ENCODE data around the gene PHF10. TPM values are rescaled to one million over a fixed set of nuclear protein-coding genes. Genes with fewer than 3 reads are reported as not detected.
"Not testable (repeated sequence)": the region's sequence is repeated elsewhere in the genome, so short reads cannot be mapped to it uniquely, and the experiment has no call there.

The PHF10 gene
- 45.0 TPM for total RNA-seq

DNA sequence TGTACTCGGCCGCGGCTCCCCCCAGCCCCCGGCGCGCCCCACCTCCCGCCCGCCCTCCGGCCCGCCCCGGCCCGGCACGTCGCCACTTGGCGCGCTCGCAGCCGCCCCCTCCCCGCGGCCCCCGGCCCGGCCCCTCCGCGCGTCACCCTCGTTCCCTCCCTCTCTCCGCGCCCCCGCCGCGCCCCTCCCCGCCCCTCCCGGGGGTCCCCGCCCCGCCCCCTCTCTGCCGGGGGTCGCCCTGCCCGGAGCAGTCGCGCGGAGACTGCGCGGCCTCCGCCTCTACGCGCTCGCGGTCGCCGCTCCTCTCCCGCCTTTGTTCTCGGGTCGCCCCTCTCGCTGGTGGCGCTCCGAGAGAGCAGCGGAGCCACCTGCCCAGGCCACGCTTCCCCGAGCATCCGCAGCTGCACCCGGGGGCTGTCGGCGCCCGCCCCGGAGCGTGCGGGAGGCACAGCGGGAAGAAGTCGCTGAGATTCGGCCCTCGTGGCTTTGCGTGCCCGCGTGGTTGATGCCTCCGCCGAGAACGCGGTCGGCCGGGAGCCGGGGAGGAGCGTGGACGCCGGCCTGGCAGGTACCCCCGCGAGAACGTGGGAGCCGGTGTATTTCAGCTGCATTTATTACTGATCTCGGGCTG lies at the start of gene PHF10:
Gene PHF10, minus strand, starts transcription at position 7 of the 631 bp plus-strand sequence. CDS start 569 bp downstream, outside the sequence.
- peak; percentile 54 for DNase-seq (ENCODE audit: low spot score)

DNA sequence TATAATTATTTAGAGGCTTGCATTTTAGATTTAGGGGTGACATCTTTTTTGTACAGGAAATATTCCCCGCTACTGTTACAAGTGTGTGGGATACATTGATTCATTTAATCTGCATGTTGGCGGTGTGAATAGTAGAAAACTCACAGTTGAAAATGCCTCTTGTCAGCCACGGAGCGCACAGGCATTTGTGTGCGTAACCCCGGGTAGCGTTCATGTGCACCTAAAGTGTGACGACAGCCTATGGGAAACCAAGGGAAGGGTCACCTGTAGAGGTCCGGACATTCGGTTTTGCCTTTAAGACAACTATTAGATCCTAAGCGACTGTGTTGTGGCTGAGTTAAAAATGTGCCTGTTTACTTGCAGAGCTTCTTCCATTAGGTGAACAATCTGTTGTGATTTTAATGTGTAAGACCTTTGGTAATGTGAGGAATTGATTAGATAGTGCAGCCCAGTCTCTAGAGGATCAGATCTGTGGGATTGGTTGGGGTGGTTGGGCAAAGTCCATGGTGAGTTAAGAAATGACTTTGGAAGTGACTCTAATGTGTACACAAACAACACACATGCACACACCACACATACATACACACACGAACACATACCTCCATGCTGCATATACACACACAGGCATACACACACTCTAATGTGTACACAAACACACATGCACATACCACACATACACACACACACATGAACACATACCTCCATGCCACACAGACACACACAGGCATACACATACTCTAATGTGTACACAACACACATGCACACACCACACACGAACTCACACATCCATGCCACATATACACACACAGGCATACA lies 42.8 kb upstream of the PHF10 start:
- DNase-seq (ENCODE audit: low spot score) = no peak

DNA sequence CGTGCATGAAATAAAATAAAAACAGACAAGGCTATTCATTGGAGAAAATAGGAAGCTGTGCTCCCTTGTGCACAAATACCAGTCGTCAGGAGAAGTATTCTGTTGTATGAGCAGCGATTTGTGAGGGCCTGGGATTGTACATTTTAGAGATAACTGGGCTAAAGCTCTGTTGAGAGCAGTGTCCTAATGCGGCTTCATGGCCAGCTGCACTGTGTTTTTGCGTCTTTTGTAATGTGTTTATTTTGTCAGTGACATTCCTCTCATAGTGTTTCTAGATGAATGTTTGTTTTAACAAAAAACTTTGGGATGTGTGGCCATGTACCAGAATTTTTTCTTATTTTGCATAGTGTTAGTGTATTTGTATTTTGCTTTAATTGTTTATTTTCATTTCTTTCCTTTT lies 41.9 kb upstream of the PHF10 start:
- no peak for DNase-seq (ENCODE audit: low spot score)

DNA sequence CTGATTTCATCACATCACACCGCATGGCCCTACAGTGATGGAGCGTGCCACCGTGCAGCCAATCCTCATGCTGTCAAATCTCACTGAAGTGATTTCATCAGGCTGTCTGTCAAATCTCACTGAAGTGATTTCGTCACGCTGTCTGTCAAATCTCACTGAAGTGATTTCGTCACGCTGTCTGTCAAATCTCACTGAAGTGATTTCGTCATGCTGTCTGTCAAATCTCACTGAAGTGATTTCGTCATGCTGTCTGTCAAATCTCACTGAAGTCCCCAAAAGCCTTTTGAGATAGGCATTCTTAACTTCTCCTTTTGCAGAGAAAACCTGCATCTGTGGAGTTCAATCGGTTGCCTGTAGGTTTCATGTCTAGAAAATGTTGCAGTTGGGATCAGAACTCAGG lies 41.5 kb upstream of the PHF10 start:
- DNase-seq (ENCODE audit: low spot score) = not testable (repeated sequence)

DNA sequence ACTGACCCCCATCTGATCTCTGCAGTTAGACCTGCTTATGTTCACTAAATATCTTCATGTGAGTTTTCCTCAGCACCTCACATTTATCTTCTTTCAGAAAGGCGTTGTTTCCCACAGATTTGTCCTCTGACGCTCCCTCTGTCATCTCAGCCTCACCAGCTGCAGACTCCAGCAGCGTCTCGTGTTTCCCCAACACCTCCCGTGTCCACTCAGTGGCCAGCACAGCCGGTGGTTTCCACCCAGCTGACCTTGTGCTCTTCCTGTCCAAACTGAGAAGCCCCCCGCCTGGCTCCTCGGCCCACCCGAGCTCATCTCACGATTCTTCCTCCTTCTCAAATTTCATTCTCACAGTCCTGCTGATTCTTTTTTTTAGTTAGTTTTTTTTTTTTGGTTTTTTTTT lies 39.6 kb upstream of the PHF10 start:
- DNase-seq (ENCODE audit: low spot score) = no peak

DNA sequence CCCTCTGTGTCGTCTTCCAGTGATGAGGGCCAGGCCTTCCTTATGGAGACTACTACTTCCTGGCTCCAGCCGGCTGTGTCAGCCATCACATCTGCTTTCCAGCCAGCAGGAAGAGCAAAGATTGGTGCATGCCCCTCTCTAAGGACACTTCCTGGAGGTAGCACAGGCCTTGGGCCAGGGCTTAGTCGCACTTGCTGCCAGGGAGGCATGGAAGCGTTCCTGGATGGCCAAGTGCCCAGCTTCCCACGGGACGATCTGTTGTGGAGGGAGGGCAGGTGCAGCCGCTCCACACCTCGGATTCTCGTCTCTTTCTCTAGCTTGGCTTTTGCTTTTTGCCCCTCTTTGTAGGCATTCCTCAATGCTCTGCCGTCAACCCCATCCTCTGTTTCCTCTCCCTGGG lies 39.0 kb upstream of the PHF10 start:
- DNase-seq (ENCODE audit: low spot score) = no peak

DNA sequence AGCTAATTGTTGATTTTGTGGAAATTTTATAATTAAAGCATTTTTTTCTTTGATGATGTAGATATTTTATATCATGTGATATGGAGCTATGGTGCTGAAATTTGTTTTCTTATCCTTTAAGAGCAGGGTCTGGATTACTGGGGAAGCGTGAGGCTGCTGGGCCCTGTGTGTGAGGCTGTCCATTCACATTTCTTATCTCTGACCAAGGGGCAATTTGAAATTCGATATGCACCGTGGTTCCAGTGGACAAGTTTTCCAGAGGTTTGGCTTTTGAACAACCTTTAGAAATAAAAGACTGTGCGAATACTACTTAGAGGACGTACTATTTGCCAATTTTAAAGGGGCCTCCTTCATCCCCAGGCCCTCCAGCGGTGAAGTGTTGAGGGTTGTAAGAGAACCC lies 30.9 kb upstream of the PHF10 start:
- no peak for DNase-seq (ENCODE audit: low spot score)

DNA sequence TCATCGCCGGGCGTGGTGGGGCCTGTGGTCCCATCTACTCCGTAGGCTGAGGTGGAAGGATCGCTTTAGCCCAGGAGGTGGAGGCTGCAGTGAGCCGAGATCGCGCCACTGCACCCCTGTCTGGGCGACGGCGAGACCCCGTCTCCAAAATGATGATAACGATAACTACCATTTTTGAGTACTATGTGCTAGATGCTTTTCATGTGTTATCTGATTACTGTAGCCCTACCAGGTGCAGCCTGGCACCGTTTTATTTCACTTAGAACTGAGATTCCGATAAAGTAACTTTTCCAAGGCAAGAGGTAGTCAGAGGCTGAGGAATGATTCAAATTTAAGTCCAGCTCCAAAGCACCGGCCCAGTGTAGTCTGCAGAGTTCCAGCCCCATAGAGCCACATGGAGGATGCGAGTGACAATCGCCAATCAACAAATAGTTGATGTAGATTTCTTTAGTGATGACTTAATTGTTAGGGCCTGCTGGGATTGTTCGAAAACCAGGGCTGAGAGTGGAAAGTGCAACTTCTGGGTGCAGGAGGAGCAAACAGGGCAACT lies 27.8 kb upstream of the PHF10 start:
- DNase-seq (ENCODE audit: low spot score) = no peak

DNA sequence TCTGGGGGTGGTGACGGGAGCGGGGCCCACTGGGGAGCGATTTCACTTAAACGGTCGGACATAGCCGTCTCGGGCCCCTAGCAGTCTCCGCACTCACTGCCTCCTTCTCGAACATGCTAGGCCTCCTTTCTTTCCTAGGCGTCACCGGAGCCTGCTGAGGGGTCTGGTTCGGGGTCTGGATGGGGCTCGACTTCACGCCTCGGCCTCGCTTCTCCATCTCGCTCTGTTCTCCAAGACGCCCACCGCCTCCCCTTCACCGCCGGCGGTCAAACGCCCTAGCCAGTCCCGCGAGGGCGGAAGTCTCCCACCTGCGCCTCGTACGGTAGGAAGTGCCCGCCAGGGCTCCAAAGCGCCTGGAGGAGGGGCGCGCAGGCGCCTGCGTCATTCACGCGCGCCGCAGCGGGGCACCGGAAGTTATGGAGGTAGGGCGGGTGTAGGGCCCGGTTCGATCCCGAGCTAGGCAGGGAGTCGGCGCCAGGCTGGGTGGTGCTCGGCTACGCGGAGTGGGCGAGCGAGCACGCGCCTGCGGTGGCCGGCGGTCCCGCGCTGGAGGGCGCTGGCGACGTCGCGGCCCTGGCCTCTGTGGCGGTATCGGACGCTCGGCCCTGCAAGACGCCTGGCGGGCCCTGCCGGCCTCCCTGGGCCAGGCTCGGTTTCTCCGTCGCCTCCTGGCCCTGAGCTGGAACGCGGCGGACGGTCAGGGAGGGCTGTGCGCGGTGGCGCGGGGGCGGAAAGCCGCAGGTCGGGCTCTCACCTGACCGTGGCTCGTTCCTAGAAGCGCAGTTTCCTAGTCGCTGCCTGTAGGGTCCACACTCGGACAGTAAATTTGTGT lies 27.2 kb upstream of the PHF10 start, which contains the start of the genes DYNLT2 and ERMARD:
Gene DYNLT2, minus strand, starts transcription at position 331 of the 832 bp plus-strand sequence. Its CDS starts 114 bp downstream, at position 217.
Gene ERMARD, plus strand, starts transcription at position 381 of the 832 bp plus-strand sequence. Its CDS starts 36 bp downstream, at position 417.
- DNase-seq (ENCODE audit: low spot score) = peak; percentile 95

DNA sequence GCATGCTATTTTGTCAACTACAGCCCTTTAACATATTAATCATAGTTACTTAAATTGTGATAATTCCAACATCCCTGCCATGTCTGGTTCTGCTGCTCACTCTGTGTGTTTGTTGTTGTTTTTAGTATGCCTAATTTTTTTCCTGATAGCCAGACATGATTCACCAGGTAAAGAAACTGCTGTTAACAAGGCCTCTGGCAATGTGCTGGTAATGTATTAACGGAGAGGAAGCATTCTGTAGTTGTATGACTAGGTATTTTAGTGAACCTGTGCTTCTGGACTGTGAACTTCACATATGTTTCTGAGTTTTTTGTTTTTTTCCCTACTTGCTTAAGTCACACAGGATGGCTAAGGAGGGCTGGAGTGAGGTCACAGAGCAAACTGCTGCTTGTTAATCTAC lies 22.3 kb upstream of the PHF10 start:
- no peak for DNase-seq (ENCODE audit: low spot score)

DNA sequence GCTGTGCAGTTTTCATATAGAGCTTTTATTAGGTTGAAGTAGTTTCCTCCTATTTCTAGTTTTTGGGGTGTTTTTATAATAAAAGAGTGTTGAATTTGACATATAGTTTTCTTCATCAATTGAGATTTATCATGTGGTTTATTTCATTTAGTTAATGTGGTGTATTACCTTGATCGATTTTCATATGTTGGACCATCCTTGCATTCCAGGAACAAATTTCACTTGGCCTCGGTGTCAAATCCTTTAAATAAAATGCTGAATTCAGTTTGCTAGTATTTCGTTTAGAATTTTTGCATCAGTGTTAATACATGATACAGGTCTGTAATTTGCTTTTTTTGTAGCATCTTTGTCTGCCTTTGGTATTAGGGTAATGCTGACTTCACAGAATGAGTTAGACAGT lies 21.1 kb upstream of the PHF10 start:
- DNase-seq (ENCODE audit: low spot score) = no peak

DNA sequence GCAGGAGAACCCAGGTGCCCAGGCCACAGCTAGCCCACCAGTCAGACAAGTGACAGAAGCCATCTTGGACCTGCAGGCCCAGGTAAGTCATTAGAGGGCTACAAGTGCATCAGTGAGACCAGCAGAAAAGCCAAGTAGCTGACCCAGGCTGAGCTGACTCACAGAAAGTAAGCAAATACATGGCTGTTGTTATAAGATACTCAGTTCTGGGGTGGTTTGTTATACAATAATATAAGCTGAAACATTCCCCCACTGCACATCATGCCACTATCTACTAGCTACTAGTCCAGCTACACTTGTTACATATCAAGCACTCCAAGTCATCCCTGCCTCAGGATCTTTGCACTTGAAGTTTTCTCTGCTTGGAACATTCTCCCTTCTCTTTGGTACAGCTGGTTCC lies 17.0 kb upstream of the PHF10 start:
- DNase-seq (ENCODE audit: low spot score) = no peak

DNA sequence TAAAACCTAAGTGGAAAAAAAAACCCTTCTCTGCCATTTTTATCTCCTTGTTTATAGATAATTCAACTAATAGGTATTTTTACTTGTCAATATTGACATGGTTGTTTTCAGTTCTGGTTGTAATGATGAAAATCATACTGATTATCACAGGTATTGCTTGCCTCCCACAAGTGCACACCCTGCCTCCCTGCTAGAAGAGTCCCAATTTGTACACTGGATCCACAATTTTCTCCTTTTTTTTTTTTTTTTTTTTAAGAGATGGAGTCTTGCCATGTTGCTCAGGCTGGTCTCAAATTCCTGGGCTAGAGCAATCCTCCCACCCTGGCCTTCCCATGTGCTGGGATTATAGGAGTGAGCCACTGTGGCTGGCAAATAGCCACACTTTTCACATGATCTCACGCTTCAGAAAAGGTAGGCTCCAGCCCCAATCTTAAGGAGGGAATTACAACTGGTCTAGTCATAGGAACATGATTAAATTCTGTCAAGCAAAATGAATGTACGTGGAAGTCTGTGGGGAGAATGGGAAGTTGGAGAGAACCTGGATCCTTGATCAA lies 14.8 kb upstream of the PHF10 start:
- DNase-seq (ENCODE audit: low spot score) = no peak

DNA sequence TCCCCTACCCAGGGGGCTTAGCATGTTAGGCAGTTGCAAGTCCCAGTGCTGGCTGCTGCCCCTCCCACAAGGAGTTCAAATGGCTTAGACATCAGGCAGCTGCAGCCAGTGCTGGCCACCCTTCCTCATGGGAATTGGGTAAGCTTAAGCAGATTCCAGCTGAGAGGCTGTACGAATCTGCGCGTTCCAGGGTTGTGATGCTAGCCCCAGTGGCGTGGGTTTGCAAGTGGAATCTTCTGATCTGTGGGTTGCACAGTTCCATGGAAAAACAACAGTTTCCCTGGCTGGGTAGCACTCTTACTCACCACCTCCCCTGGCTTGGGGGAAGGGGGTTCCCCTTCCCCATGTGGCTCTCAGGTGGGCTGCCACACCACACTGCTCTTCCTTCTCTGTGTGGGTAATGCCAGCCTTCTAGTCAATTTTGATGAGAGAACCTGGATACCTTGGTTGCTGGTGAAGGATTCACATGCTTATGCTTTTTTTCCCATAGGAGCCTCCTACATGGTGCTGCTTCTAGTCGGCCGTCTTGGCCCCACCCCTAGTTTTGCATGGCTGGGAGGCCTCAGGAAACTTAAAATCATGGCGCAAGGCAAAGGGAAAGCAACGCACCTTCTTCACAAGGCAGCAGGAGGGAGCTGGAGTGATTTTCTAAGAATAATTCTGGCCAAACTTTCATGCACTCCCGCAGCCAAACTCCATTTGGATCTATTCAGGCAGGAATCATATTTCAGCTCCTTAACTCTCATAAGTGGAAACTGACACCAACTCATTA lies 14.1 kb upstream of the PHF10 start:
- DNase-seq (ENCODE audit: low spot score) = no peak

DNA sequence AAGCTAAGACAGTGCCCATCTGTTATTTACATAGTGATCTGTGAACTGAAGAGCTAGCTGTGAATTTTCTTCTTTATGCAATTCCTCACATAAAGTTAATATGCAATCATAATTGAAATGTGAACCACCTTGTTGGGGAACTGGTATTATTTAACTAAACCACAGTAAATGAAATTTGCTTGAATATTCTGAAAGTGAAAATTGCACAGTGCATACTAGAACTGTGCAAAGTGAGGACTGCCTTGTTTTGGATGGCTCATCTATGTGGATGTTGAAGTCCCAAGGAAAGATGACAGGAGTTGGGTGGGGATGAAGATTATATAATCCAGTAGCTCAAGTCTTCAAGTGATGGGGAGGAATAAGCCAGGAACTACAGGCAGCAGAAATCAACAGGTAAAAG lies 5.7 kb upstream of the PHF10 start:
- no peak for DNase-seq (ENCODE audit: low spot score)

DNA sequence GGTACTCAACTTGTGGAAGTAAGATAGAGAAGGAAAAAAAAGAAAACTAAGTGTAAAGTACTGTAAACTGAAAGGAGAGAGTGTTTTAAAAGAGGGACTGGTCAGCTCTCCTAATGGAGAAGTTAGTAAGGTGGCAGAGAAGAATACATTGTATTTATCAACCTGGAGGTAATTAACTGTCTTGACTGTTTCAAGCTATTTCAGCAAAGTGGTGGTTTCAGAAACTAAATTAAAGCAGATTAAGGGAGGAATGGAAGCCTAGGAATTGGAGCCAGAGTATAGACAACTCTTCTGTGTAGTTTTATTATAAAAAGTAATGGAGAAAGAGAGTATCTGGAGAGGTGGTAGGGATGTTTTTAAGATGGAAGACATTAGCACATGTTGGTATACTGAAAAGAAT lies 2.7 kb upstream of the PHF10 start:
- DNase-seq (ENCODE audit: low spot score) = no peak

DNA sequence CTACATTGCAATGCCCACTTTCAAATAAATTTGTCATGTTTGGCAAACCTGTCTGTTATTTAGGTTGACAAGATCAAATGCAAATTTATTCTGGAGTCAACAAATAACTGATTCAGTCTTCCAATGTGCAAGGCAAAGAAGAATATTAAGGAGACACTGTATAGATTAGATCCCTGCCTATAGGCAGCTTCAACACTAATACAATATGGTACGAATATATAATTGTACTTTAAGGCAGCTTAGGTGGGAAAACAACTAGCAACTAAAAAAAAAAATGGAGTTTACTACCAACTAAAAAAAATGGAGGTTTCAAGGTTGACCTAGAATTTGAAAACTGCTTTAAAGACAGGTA lies 1.7 kb upstream of the PHF10 start:
- no peak for DNase-seq (ENCODE audit: low spot score)

DNA sequence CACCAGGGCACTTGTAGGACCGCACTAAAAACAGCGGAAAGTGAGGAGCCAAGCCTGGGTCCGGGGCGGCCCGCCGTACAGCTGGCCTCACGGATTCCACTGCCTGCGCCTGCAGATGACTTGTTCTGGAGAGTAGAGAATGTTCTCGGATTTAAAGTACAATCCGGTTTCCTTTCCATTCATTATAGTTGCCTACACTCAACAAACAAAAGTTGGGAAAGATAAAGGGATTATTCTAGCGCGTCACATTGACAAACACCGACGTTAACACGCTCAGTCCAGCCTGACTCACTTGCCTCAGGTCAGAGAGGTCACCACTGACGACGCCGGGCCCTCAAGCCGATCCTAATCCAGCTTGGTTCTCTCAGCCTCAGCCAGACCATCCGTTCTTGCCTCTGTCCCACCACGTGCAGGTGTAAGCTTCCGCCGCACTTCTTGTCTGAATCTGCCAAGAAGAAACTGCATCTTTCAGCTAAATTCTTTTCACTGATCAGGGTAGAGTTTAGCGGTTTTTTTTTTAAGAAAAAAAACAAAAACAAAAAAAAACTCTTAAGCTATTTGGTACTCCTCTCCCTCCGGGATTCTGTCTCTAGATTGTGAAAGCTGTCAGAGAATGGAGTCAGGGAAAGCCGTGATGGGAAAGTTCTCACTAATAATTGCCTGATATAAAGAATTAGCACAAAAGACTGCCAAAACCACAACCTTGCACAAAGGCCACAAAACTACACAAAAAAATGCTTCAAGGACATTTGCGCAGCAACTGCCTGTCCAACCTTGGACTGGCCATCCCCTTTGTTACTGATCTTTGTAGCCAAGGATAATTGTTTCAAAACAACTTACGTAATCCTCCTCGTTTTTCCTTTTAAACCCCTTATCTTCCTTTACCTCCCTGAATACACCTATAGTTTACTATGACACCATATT lies 1.1 kb upstream of the PHF10 start:
- peak; percentile 59 for DNase-seq (ENCODE audit: low spot score)

DNA sequence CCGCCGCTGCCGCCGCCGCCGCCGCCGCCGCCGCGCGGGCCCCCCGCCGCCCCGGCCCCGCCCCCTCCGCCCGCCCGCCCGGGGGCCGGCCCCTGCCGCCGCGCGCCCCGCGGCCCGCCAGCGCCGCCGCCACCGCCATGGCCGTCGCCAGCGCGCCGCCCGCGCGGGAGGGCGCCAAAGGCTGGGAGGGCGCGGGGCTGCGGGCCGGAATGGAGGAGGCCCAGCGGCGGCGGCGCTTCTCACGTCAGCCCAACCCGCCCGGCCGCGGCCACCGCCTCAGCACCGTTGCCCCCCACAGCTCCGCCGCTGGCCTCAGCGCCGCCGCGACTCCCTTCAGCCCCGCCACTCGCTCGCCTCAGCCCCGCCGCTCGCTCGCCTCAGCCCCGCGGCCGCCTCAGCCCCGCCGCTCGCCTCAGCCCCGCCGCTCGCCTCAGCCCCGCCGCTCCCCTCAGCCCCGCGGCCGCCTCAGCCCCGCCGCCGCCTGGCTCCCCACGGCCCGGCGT lies 258 bp downstream of the PHF10 start:
- DNase-seq (ENCODE audit: low spot score) = no peak
